GM19438 (cell line): Measurements from ENCODE around the gene AUH.
A peak's percentile ranks its signal among the peaks of the same experiment; 100 is the strongest.

Experiments
- ATAC-seq: cut with Tn5 transposase; IDR thresholded peaks from one replicate; pipeline ENCODE4 v1.9.1; 2021; ENCODE audit warnings: low read depth; ENCODE audit not compliant: unreplicated experiment

AUH gene

DNA sequence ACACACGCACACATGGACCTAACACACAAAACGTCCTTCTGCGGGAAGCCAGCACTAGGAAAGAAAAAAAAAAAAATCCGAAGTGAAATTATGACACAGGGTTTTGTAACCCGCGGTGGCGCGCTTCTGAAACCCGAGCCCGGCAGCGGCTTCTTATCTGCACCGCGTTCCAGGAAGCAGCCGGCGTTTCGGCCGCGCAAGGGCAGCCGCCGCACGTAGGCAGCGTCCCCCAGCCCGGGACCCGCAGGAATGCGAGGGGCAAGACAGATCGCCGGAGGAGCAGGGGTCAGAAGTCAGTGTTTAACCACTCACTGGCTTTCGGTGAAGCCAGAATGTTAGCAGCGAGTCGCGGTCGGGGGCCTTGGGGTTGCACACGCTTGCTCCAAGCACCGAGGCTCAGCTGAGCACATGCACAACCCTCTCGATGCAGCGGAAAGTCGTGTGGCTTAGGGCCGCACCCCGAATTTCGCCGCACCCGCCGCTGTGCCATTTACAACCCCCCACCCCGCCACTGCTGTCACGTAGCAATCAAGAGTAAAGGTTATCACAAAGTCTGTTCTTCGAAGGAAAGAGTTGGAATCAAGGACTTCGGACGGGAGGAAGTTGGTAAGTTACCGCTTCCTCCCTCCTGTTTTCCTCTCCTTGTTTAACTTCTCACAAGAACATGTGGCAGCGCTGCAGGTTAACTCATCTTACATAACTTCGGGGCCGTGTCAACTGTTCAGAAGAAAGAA, 167.9 kb downstream of the AUH start:
- ATAC-seq, result peak; percentile 59

- peak; percentile 12 for ATAC-seq
These were observed 168.5 kb downstream of the AUH start for GRCh38 chr9:91193087-91193657.

- ATAC-seq, result peak; percentile 6
These were observed 169.2 kb downstream of the AUH start for GRCh38 chr9:91192381-91193086.

GRCh38 chr9:91191411-91192380, 170.0 kb downstream of the AUH start:
- ATAC-seq, result peak; percentile 40

DNA sequence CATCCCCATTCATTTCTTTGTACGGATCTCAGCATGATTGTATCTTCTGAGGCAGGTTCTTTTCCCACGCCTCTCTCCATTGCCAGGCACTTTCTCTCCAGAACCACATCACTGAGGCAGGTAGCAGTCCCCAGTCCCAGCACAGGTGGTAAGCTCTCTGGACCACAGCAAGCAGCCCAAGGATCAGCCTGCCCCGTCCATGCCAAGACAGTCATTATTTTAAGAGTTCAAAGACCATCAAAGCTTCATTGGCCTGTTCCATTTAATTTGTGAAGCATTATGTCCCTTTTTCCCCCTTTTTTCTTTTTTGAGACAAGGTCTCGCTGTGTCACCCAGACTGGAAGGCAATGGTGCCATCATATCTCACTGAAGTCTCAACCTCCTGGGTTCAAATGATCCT, 171.7 kb downstream of the AUH start:
- ATAC-seq, result no peak

DNA sequence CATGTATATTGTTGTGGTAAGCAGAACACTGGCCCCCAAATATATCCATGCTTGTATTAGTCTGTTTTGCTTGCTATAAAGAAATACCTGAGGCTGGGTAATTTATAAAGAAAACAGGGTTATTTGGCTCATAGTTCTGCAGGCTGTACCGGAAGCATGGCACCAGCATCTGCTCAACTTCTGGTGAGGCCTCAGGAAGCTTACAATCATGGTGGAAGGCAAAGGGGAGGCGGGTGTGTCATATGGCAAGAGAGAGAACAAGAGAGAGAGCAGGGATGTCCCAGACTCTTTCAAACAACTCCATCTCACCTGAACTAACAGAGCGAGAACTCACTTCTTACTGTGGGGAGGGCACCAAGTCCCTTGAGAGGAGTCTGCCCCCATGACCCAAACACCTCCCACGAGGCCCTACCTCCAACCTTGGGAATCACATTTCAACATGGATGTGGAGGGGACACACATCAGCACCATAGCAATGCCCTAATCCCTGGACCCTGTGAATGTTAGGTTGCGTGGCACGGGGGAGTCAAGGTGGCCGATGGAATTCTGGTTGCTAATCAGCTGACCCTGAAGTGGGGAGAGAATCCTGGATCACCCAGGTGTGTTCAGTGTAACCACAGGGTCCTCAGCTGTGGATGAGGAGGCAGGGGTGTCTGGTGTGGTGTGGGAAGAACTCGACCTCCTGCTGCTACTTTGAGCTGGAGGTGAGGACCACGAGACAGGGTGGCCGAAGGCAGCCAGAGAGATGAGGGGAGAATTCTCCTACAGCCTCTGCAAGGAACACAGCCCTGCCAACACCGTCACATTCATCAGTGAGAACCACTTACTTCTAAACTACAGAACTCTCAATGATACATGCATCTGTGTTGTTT, 172.8 kb downstream of the AUH start:
- ATAC-seq, result no peak

- no peak for ATAC-seq
These were observed 173.8 kb downstream of the AUH start for GRCh38 chr9:91187965-91188344.

GRCh38 chr9:91187311-91187964, 174.3 kb downstream of the AUH start:
- no peak for ATAC-seq

GRCh38 chr9:91186632-91187108, 175.0 kb downstream of the AUH start:
- no peak for ATAC-seq

GRCh38 chr9:91185193-91185886, 176.4 kb downstream of the AUH start:
- ATAC-seq, result no peak

DNA sequence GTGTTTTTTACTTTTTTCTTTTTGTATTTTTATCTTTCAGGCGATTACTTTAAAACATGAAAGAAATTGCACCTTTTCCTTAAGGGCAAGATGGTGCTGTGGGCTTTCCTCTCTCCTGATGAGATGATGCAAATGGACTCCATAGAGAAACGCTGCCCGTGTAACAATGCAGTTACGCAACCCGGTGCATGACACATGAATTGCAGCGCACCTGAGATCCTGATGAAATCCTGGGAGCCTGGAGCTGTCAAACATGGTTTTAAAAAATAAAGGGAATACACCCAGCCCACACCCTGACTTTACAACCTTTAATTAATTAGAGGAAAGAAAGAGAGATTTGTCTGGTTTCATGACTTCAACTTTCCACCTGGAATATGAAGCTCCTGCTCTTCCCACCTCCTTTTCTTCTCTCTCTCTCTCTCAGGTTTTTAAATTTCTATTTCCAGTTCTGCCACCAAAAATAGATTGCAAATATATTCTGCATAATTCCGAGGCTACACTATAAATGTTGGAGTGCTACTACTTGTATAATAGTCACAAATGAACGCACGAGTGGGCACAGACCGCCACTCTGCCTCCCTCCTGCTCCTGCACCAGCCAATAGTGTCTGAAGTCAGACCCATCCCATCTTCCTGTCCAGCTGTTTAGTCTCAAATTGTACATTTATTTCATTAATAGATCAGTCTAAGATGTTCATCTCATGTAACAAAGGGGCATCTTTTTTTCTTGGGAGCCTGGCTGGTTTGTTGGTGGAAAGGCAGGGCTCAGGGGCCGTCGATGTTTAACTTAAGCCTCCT, 179.1 kb downstream of the AUH start:
- ATAC-seq, result no peak

GRCh38 chr9:91181541-91181940, 180.2 kb downstream of the AUH start:
- no peak for ATAC-seq

DNA sequence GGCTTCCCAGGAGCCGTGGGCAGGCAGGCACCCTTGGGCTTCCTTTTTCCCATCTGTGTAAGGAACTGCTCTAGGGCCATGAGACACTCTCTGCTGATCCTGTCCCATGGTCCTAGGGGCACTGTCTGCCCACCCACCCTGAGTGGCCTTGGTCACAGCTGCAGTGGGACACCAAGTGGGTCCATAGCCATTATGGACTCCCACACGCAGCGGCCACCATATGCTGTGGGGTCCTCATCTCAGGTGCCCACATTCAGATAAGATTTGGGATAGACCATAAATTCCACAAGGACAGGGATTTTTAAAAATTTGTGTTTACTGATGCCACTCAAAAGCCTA, 180.8 kb downstream of the AUH start:
- no peak for ATAC-seq

DNA sequence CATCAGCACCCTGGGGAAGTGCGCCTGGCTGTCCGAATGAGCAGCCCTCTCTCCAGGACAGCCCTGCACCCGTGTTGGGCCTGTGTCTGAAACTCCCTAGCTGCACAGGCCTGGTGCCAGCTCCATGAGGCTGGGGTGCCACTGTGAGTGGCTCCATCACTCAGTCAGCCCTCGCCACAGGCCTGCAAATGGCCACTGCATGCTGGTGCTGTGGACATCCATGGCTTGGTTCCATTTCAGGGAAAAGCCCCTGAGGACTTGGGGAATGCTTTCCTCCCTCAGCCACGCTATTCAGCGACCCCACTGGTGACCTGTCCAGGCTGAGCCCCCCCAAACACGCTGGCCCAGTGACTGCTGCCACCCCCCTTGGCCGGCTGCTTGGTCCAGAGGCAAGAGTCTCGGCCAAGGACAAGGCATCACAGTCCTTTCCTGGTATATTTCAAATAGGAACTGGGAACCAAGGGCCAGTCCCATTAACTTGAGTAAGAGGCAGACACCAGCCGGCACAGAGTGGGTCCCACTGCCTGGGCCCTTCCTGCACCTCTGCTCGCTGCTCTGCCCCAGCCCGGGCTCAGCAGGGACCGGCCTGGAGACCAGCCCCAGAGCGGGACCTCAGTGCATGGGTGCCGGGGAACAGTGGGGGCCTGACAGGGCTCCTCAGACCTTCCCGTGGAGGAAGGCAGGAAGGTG, 181.3 kb downstream of the AUH start:
- ATAC-seq, result no peak

DNA sequence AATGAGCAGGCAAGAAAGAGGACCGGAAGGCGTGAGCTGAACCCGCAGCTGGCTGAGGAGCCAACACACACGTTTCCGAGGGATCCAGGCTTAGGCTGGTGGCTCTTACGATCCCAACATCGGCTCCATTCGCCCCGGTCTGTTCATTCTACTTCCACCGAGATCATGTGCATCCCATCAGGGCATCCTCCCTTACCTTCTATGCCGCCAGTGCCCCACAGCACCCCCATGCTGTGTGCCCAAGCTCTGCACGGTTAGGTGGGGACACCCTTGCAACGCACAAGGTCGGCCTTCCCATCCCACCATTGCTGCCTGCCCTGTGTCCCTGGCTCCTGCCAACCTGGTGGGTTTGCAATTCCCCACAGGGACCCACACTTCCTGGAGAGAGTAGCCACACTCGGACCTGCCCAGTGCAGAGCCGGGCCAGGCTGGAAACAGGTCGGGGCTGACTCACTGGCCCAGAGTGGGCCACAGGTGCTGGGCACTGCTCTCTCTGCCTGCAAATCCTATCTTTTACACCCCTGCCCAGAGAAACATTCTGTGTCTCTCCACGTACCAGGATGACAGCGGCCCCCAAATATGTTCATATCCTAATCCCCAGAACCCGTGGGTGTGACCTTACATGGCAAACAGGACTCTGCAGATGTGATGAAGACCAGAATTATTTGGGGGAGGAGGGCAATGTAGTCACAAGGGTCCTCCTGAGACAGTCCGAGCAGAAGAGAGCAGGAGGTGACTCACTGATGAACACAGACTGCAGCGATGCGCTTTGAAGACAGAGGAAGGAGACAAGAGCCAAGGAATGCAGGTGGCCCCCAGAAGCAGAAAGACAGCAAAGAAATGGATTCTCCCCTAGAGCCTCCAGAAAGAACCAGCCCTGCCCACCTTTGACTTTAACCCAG, 182.2 kb downstream of the AUH start:
- no peak for ATAC-seq
